H9 (cell line): Measurements from ENCODE around the gene LYPD1. TPM values are rescaled to one million over a fixed set of nuclear protein-coding genes. Genes with fewer than 3 reads are reported as not detected.

ENCODE experiments used
- DNase-seq: peaks from one replicate; pipeline ENCODE4 v3.0.0-alpha.2; 2017
- H2AFZ ChIP-seq: one replicate; pipeline ENCODE4 v1.6.1; 2013; ENCODE audit warnings: mild to moderate bottlenecking, low read length, control low read depth, moderate library complexity
- H2AK5ac ChIP-seq: 2 replicates; pipeline ENCODE4 v1.6.1; 2013; ENCODE audit warnings: low read length, control low read depth, mixed read lengths; ENCODE audit not compliant: insufficient read length
- H2BK120ac ChIP-seq: one replicate; pipeline ENCODE4 v1.6.1; 2013; ENCODE audit warnings: low read depth, mild to moderate bottlenecking, low read length, control low read depth, inconsistent platforms; ENCODE audit not compliant: poor library complexity, severe bottlenecking
- H2BK12ac ChIP-seq: 2 replicates; pipeline ENCODE4 v1.6.1; 2013; ENCODE audit warnings: low read length, control low read depth, mixed read lengths, low read depth; ENCODE audit not compliant: insufficient read length
- H2BK15ac ChIP-seq: 2 replicates; pipeline ENCODE4 v1.6.1; 2013; ENCODE audit warnings: low read depth, low read length, control low read depth
- H2BK20ac ChIP-seq: one replicate; pipeline ENCODE4 v1.6.1; 2013; ENCODE audit warnings: low read depth, mild to moderate bottlenecking, low read length, control low read depth, inconsistent platforms; ENCODE audit not compliant: poor library complexity, severe bottlenecking
- H2BK5ac ChIP-seq: 2 replicates; pipeline ENCODE4 v1.6.1; 2013; ENCODE audit warnings: low read length, control low read depth, mixed read lengths; ENCODE audit not compliant: insufficient read length
- H3K14ac ChIP-seq: 2 replicates; pipeline ENCODE4 v1.6.1; 2013; ENCODE audit warnings: low read length, control low read depth; ENCODE audit not compliant: insufficient read depth
- H3K18ac ChIP-seq: 2 replicates; pipeline ENCODE4 v1.6.1; 2013; ENCODE audit warnings: low read depth, mild to moderate bottlenecking, mixed read lengths, low read length, control low read depth; ENCODE audit not compliant: insufficient read length
- H3K23ac ChIP-seq: 2 replicates; pipeline ENCODE4 v1.6.1; 2013; ENCODE audit warnings: low read length, control low read depth, mixed read lengths, low read depth; ENCODE audit not compliant: insufficient read length
- H3K23me2 ChIP-seq: 2 replicates; pipeline ENCODE4 v1.6.1; 2013; ENCODE audit warnings: low read depth, mild to moderate bottlenecking, mixed read lengths, low read length, control low read depth; ENCODE audit not compliant: insufficient read length, poor library complexity, severe bottlenecking
- H3K27ac ChIP-seq: 2 replicates; pipeline ENCODE4 v1.5.1; 2013; ENCODE audit warnings: low read length, control low read depth, mixed read lengths, low read depth; ENCODE audit not compliant: insufficient read length
- H3K27me3 ChIP-seq: 2 replicates; pipeline ENCODE4 v1.6.1; 2013; ENCODE audit warnings: low read length, control low read depth, inconsistent platforms; ENCODE audit not compliant: insufficient read depth
- H3K4ac ChIP-seq: 2 replicates; pipeline ENCODE4 v1.6.1; 2013; ENCODE audit warnings: low read depth, mild to moderate bottlenecking, control low read depth, inconsistent platforms, low read length, moderate library complexity
- H3K4me1 ChIP-seq: 2 replicates; pipeline ENCODE4 v1.6.1; 2013; ENCODE audit warnings: low read length, control low read depth, inconsistent platforms; ENCODE audit not compliant: insufficient read depth
- H3K4me2 ChIP-seq: 2 replicates; pipeline ENCODE4 v1.6.1; 2013; ENCODE audit warnings: low read length, control low read depth, mixed read lengths; ENCODE audit not compliant: insufficient read length, insufficient read depth
- H3K56ac ChIP-seq: 2 replicates; pipeline ENCODE4 v1.6.1; 2013; ENCODE audit warnings: low read depth, mild to moderate bottlenecking, mixed read lengths, low read length, control low read depth; ENCODE audit not compliant: insufficient read length
- H3K79me1 ChIP-seq: 2 replicates; pipeline ENCODE4 v1.6.1; 2013; ENCODE audit warnings: low read depth, mild to moderate bottlenecking, moderate library complexity, low read length, control low read depth, inconsistent platforms; ENCODE audit not compliant: insufficient read depth, poor library complexity, severe bottlenecking
- H3K79me2 ChIP-seq: 2 replicates; pipeline ENCODE4 v1.6.1; 2013; ENCODE audit warnings: low read length, control low read depth, inconsistent platforms; ENCODE audit not compliant: insufficient read depth
- H3K9ac ChIP-seq: 2 replicates; pipeline ENCODE4 v1.6.1; 2013; ENCODE audit warnings: low read length, control low read depth, mixed read lengths; ENCODE audit not compliant: insufficient read length; ENCODE audit errors: extremely low read depth
- H3K9me3 ChIP-seq: one replicate; pipeline ENCODE4 v1.6.1; 2013; ENCODE audit warnings: low read depth, low read length, inconsistent platforms; ENCODE audit not compliant: control insufficient read depth
- H3T11ph ChIP-seq: one replicate; pipeline ENCODE4 v1.6.1; 2013; ENCODE audit warnings: mild to moderate bottlenecking, low read length, control low read depth, inconsistent platforms
- H4K20me1 ChIP-seq: one replicate; pipeline ENCODE4 v1.6.1; 2013; ENCODE audit not compliant: control insufficient read depth, insufficient read length, insufficient read depth
- H4K5ac ChIP-seq: 2 replicates; pipeline ENCODE4 v1.6.1; 2013; ENCODE audit warnings: low read depth, mild to moderate bottlenecking, mixed read lengths, low read length, control low read depth; ENCODE audit not compliant: insufficient read length
- H4K8ac ChIP-seq: replicated peaks from 2 replicates; pipeline ENCODE4 v1.6.1; 2013; ENCODE audit warnings: low read length, control low read depth, mixed read lengths, low read depth; ENCODE audit not compliant: insufficient read length
- H4K91ac ChIP-seq: 2 replicates; pipeline ENCODE4 v1.6.1; 2013; ENCODE audit warnings: low read depth, mild to moderate bottlenecking, moderate library complexity, mixed read lengths, low read length, control low read depth; ENCODE audit not compliant: insufficient read length
- H3K27ac Mint-ChIP-seq, 3 experiments: 2 replicates in 2 of 3; 3 replicates in 1 of 3; pipeline ENCODE4 v1.8.0; 2020 to 2021; ENCODE audit warnings: mixed read lengths in 3 of 3, mild to moderate bottlenecking in 1 of 3, moderate library complexity in 1 of 3
- H3K27me3 Mint-ChIP-seq: 2 replicates; pipeline ENCODE4 v1.8.0; 2021; ENCODE audit warnings: low read depth, mild to moderate bottlenecking, moderate library complexity, mixed read lengths
- H3K36me3 Mint-ChIP-seq, 3 experiments: 2 replicates in 2 of 3; 3 replicates in 1 of 3; pipeline ENCODE4 v1.8.0; 2020 to 2021; ENCODE audit warnings: low read depth in 3 of 3, mixed read lengths in 3 of 3; ENCODE audit not compliant: insufficient read depth in 1 of 3
- H3K4me1 Mint-ChIP-seq, 2 experiments: 2 replicates each; pipeline ENCODE4 v1.8.0; 2020; ENCODE audit warnings: mixed read lengths in 2 of 2
- H3K4me3 Mint-ChIP-seq, 2 experiments: 2 replicates in 1 of 2; 3 replicates in 1 of 2; pipeline ENCODE4 v1.8.0; 2020 to 2021; ENCODE audit warnings: mild to moderate bottlenecking in 2 of 2, mixed read lengths in 2 of 2, moderate library complexity in 1 of 2
- H3K9me3 Mint-ChIP-seq, 2 experiments: 2 replicates in 1 of 2; 3 replicates in 1 of 2; pipeline ENCODE4 v1.8.0; 2020; ENCODE audit warnings: mild to moderate bottlenecking in 2 of 2, mixed read lengths in 2 of 2, moderate library complexity in 1 of 2
- WGBS: extraction: QIAGEN DNeasy Blood & Tissue Kit; methylation state at CpG from one replicate; pipeline ENCODE4 v1.1.7; 2013; ENCODE audit warnings: missing lambda C conversion rate, low lambda C conversion rate, mixed read lengths; ENCODE audit not compliant: insufficient read length; ENCODE audit errors: extremely low coverage; 5-methylcytosine and 5-hydroxymethylcytosine counted together
- total RNA-seq: library from RNA; stranded (reverse); gene quantifications from 2 replicates; pipeline ENCODE4 v1.2.1, GENCODE V29; 2021
- TF ChIP-seq, protein P1 (sequence below): fragments of 200-600 bp; sonication (generic); conservative IDR thresholded peaks from 3 replicates; pipeline ENCODE4 v1.8.0; 2021; ENCODE audit warnings: antibody characterized with exemption, mild to moderate bottlenecking

Gene LYPD1
- total RNA-seq, 1 experiment from 2014 or later = 10.6 TPM

DNA sequence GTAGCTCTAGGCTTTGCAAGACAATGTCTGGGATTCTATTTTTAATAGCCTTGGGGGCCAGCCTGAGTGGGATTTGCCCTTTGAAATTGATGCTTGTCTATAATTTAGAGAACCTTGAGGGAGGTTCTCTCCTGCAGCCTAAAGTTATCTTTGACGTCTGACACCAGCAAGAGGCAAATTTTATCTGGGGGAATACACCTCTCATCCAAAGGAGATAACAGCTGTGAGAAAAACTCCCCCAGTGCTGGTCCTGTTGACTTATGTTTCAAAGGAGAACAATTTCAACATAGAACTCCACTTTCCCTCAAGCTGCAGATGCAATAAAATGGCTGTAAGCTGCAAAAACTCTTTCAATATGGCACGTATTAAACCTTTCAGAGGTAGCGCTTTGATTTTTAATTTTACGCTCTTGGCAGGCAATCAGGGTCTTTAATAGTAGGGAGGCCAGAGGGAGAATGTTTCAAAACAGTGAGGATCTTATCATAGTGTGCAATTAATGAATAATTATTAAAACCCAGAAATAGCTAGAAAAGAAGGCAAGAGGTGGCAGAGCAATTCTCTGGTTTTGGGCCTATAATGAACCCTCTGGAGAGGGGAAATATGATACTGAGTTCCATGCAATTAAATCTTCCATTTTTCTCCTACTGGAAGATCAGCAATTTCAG lies 62.4 kb downstream of the LYPD1 start:
- Histone ChIP-seq H3K27me3 (no peaks in the 10 kb centered on the region), H3K79me1 (no peaks in the 10 kb centered on the region), H3K79me2 (no peaks in the 10 kb centered on the region), H3K4me2 (no peak overlapping the region), H3K9ac (no peak overlapping the region), H4K20me1 (no peaks in the 10 kb centered on the region), H3K18ac (no peak overlapping the region), H2BK20ac (no peak overlapping the region), H3K23me2 (no peaks in the 10 kb centered on the region), H2BK15ac (no peak overlapping the region), H2AK5ac (no peak overlapping the region), H4K5ac (no peak overlapping the region), H3K4me1 (no peaks in the 10 kb centered on the region; the same call in 1 of the 2 replicates), H2BK12ac (no peak overlapping the region), H3T11ph (no peak overlapping the region), H4K91ac (no peak overlapping the region), H3K56ac (no peak overlapping the region), H3K4ac (no peak overlapping the region), H2AFZ (no peak overlapping the region), H3K9me3 (no peaks in the 10 kb centered on the region), H3K23ac (no peak overlapping the region), H2BK120ac (no peak overlapping the region), H2BK5ac (no peak overlapping the region), H3K14ac (no peak overlapping the region), H3K27ac (no peak overlapping the region), H4K8ac (no peak overlapping the region)
- Mint-ChIP-seq H3K36me3 (no peaks in the 10 kb centered on the region; a peak in 1 of 7 replicates), H3K27ac (no peak overlapping the region), H3K9me3 (no peaks in the 10 kb centered on the region), H3K4me1 (peaks cover 18 to 30% of the 10 kb centered on the region in 2 experiments), H3K27me3 (peaks cover 3% of the 10 kb centered on the region), H3K4me3 (no peak overlapping the region)
- no CpG with 5 or more reads among the region's 4 CpGs for WGBS
- no peak for DNase-seq
- TF ChIP-seq, protein P1, sequence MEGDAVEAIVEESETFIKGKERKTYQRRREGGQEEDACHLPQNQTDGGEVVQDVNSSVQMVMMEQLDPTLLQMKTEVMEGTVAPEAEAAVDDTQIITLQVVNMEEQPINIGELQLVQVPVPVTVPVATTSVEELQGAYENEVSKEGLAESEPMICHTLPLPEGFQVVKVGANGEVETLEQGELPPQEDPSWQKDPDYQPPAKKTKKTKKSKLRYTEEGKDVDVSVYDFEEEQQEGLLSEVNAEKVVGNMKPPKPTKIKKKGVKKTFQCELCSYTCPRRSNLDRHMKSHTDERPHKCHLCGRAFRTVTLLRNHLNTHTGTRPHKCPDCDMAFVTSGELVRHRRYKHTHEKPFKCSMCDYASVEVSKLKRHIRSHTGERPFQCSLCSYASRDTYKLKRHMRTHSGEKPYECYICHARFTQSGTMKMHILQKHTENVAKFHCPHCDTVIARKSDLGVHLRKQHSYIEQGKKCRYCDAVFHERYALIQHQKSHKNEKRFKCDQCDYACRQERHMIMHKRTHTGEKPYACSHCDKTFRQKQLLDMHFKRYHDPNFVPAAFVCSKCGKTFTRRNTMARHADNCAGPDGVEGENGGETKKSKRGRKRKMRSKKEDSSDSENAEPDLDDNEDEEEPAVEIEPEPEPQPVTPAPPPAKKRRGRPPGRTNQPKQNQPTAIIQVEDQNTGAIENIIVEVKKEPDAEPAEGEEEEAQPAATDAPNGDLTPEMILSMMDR = no peak
